Lower leg skin (tissue), 4 donors: ENCODE data around the gene KRTAP5-4. TPM values are rescaled to one million over a fixed set of nuclear protein-coding genes. Genes with fewer than 3 reads are reported as not detected.

Experiments
- DNase-seq, 2 donors: peaks; one replicate each; pipeline ENCODE4 v3.0.0-alpha.2; 2019; ENCODE audit warnings: low spot score in 2 of 2
- H3K4me3 ChIP-seq: fragments of 200-600 bp; sonication (generic); 2 replicates; pipeline ENCODE4 v1.5.1; 2017; ENCODE audit warnings: mild to moderate bottlenecking, low read depth; ENCODE audit not compliant: poor library complexity, severe bottlenecking
- CTCF ChIP-seq, 3 donors: fragments of 450-650 bp; IDR thresholded peaks; one replicate each; pipeline ENCODE4 v1.5.1; 2016; ENCODE audit warnings: antibody characterized with exemption in 3 of 3, mild to moderate bottlenecking in 3 of 3, moderate library complexity in 2 of 3
- POLR2A ChIP-seq, 2 donors: fragments of 450-650 bp; IDR thresholded peaks; one replicate each; pipeline ENCODE4 v1.6.1; 2016 to 2017; ENCODE audit warnings: antibody characterized with exemption in 2 of 2, mild to moderate bottlenecking in 1 of 2, moderate library complexity in 1 of 2
- WGBS, 2 donors: methylation state at CpG; one replicate each; pipeline ENCODE4 v1.1.5; 2018; 5-methylcytosine and 5-hydroxymethylcytosine counted together
- intact Hi-C: fragments of 100-400 bp; cut with DNase I; formaldehyde crosslinking; loops from one replicate; pipeline ENCODE4 v1.15.0; 2023; ENCODE audit warnings: low total_unique reads
- total RNA-seq, 4 donors: library from RNA; depleted of rRNA; stranded (reverse); fragments of >200 nt; gene quantifications; one replicate each; pipeline ENCODE4 v1.1.0, GENCODE V29; 2016

Gene KRTAP5-4
- total RNA-seq, 4 donors from 2014 or later, result 7.9 TPM; not detected in 3

GRCh38 chr11:1640076-1640946 is 18.4 kb upstream of the KRTAP5-4 start:
- TF ChIP-seq CTCF (IDR thresholded peaks at IDR 0.05) (no peak), POLR2A (IDR thresholded peaks at IDR 0.05) (no peak)
- DNase-seq, result no peak
- intact Hi-C loops, result no loop called here
- no peak overlapping the region for H3K4me3 ChIP-seq
- 62% methylated on average over 30 to 32 of the region's 32 CpGs for WGBS, 2 donors

GRCh38 chr11:1639666-1640065 is 17.7 kb upstream of the KRTAP5-4 start:
- intact Hi-C loops, result no loop called here
- H3K4me3 ChIP-seq, result no peak overlapping the region
- no peak for TF ChIP-seq CTCF (IDR thresholded peaks at IDR 0.05)
- TF ChIP-seq POLR2A (IDR thresholded peaks at IDR 0.05), result no peak
- DNase-seq, result no peak
- WGBS, 2 donors, result 58 to 62% methylated on average over 15 of the region's 15 CpGs

GRCh38 chr11:1639102-1639620 is 17.2 kb upstream of the KRTAP5-4 start:
- intact Hi-C loops, result no loop called here
- H3K4me3 ChIP-seq, result no peak overlapping the region
- DNase-seq, result no peak
- no peak for TF ChIP-seq POLR2A (IDR thresholded peaks at IDR 0.05)
- no peak for TF ChIP-seq CTCF (IDR thresholded peaks at IDR 0.05)
- 36 to 41% methylated on average over 18 of the region's 18 CpGs for WGBS, 2 donors

- intact Hi-C loops, result no loop called here
- no peak overlapping the region for H3K4me3 ChIP-seq
- 82 to 85% methylated on average over 8 of the region's 8 CpGs for WGBS, 2 donors
Observed at GRCh38 chr11:1638344-1638743, 16.4 kb upstream of the KRTAP5-4 start.

GRCh38 chr11:1637628-1638027 is 15.7 kb upstream of the KRTAP5-4 start:
- no peak overlapping the region for H3K4me3 ChIP-seq
- TF ChIP-seq CTCF (IDR thresholded peaks at IDR 0.05) (no peak), POLR2A (IDR thresholded peaks at IDR 0.05) (no peak)
- 87 to 91% methylated on average over 2 of the region's 2 CpGs for WGBS, 2 donors
- intact Hi-C loops, result no loop called here
- DNase-seq, result no peak

More at GRCh38 chr11:1638344-1638743, 16.4 kb upstream of the KRTAP5-4 start:
- no peak for DNase-seq
- no peak for TF ChIP-seq POLR2A (IDR thresholded peaks at IDR 0.05)
- no peak for TF ChIP-seq CTCF (IDR thresholded peaks at IDR 0.05)
